Skeletal muscle satellite cell (primary cell): ENCODE results near the gene ERCC4.
"Not testable (repeated sequence)": the region's sequence is repeated elsewhere in the genome, so short reads cannot be mapped to it uniquely, and the experiment has no call there.

Source experiments
- H3K27me3 ChIP-seq: 2 replicates; pipeline ENCODE4 v1.7.0; 2013; ENCODE audit warnings: low read length; ENCODE audit not compliant: control insufficient read depth, insufficient read depth
- H3K36me3 ChIP-seq: 2 replicates; pipeline ENCODE4 v1.7.0; 2013; ENCODE audit warnings: mild to moderate bottlenecking, control low read depth, low read length; ENCODE audit not compliant: insufficient read depth
- H3K4me1 ChIP-seq: 2 replicates; pipeline ENCODE4 v1.7.0; 2013; ENCODE audit warnings: low read length; ENCODE audit not compliant: control insufficient read depth, insufficient read depth
- H3K4me2 ChIP-seq: 2 replicates; pipeline ENCODE4 v1.7.0; 2013; ENCODE audit warnings: mild to moderate bottlenecking, low read length
- H3K4me3 ChIP-seq: 2 replicates; pipeline ENCODE4 v1.7.0; 2013; ENCODE audit warnings: low read length
- H3K9ac ChIP-seq: 2 replicates; pipeline ENCODE4 v1.7.0; 2013; ENCODE audit warnings: mild to moderate bottlenecking, low read depth, low read length, moderate library complexity
- H3K9me3 ChIP-seq: replicated peaks from 2 replicates; pipeline ENCODE4 v1.7.0; 2013; ENCODE audit warnings: mild to moderate bottlenecking, control low read depth, low read length

The ERCC4 gene

DNA sequence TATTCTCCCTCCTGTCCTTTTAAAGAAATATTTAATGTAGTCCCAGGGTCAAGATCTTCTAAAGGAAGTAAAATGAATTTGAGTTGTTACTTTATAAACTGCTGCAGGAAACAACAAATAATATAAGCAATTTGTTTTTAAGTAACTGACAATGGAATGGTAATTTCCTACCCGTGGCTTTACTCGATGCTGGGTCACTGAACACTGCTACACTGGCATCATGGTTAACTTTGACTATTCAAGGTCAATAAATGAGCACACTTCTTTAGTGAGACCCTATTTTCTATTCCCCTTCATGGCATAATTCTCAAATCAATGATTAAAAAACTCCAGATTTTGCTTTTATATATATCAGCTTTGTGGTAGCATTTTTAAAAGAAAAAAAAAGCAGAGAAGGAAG is 22.1 kb upstream of the ERCC4 start:
- Histone ChIP-seq H3K9ac (no peak overlapping the region), H3K36me3 (no peaks in the 10 kb centered on the region), H3K4me3 (no peak overlapping the region), H3K27me3 (peaks cover 57% of the 10 kb centered on the region), H3K4me1 (peaks cover 4% of the 10 kb centered on the region), H3K9me3 (peaks cover 3% of the 10 kb centered on the region), H3K4me2 (no peak overlapping the region)

DNA sequence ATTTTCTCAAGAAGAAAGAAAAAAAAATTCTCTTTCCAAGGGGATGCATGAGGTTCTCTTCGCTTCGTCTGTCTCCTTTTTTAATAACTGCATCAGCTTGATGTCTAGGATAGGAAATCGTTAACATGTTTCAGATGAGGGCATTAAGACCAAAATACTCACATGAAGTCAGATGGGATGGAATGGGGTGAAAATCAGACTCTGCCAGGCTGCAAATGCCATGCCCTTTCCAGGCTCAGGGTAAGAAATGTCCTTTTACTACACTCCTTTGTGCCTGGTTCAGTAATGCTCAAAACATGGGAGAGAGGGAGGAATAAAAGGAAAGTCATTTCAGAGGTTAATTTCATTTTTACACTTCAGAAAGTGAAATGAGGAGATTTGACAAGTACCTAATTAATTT is 21.7 kb upstream of the ERCC4 start:
- peaks cover 55% of the 10 kb centered on the region for H3K27me3 ChIP-seq
- no peak overlapping the region for H3K9ac ChIP-seq
- no peak overlapping the region for H3K4me3 ChIP-seq
- H3K4me1 ChIP-seq = peaks cover 6% of the 10 kb centered on the region
- H3K36me3 ChIP-seq = no peaks in the 10 kb centered on the region
- H3K4me2 ChIP-seq = no peak overlapping the region
- peaks cover 3% of the 10 kb centered on the region for H3K9me3 ChIP-seq

DNA sequence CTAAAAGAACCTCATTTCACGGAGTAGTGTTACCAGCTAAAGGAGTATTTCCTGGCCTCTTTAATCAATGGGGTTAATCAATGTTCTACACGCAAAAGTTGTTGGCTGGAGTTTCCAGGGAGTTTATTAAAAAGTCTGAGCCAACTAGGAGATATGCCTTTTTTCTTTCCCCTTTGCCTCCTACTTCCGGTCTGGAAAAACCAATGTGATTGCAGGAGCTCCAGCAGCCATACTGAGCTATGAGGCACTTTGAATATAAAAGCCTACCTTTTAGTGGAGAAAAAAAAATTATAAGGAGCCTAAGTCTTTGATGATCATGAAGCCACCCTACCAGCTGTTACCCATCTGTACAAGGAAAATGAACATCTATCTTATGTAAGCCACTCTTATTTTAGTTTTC is 17.9 kb upstream of the ERCC4 start:
- no peaks in the 10 kb centered on the region for H3K36me3 ChIP-seq
- peaks cover 6% of the 10 kb centered on the region for H3K4me1 ChIP-seq
- H3K9ac ChIP-seq = no peak overlapping the region
- no peak overlapping the region for H3K4me2 ChIP-seq
- no peaks in the 10 kb centered on the region for H3K9me3 ChIP-seq
- no peak overlapping the region for H3K4me3 ChIP-seq
- peaks cover 23% of the 10 kb centered on the region for H3K27me3 ChIP-seq

DNA sequence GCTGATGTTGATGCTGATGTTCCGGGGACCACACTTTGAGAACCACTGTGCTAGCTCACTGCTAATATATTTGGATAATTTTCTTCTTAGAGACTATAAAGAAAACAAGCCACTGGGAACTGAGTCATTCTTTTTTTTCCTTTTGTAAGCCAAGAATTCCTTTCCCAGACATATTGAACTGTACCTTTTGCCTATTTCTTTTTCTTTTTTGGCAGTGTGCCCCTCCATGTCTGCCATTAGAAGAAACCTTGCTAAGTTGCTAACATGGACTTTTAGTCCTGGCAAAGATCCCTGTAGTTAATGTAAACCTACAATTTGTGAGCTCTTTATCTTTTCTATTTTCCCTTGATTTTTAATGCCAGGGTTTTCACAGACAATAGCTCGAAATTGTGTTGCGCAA is 17.3 kb upstream of the ERCC4 start:
- Histone ChIP-seq H3K4me1 (peaks cover 6% of the 10 kb centered on the region), H3K9me3 (no peaks in the 10 kb centered on the region), H3K27me3 (peaks cover 20% of the 10 kb centered on the region), H3K4me2 (no peak overlapping the region), H3K36me3 (no peaks in the 10 kb centered on the region), H3K9ac (no peak overlapping the region), H3K4me3 (no peak overlapping the region)

DNA sequence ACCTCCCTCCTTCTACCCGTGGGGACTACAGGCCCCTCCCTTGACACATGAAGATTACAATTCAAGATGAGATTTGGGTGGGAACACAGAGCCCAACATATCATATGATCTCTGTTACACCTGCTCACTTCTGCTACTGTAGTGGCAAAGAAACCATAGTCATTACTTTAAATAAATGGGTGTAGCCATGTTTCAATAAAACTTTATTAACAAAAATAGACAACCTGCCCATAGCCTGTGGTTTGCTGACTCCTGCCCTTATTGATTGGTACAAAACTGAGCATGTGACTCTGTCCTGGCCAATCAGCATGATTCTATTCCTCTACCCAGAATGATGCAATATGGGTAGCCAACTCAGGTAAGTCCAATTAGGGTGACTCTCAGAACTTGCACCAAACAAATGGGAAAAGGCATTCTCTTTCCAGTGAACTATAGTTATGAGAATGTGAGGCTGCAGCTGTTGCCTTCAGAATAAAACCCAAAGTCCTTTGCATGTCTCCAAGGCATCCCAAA is 15.7 kb upstream of the ERCC4 start:
- Histone ChIP-seq H3K4me1 (peaks cover 6% of the 10 kb centered on the region), H3K36me3 (no peaks in the 10 kb centered on the region), H3K27me3 (peaks cover 19% of the 10 kb centered on the region), H3K9ac (no peak overlapping the region), H3K9me3 (no peaks in the 10 kb centered on the region), H3K4me3 (no peak overlapping the region), H3K4me2 (no peak overlapping the region)

- H3K9me3 ChIP-seq, H3K9ac ChIP-seq, H3K4me2 ChIP-seq, H3K36me3 ChIP-seq, H3K4me3 ChIP-seq, H3K4me1 ChIP-seq: not testable (repeated sequence)
- H3K27me3 ChIP-seq = peaks cover 19% of the 10 kb centered on the region
These were observed 15.1 kb upstream of the ERCC4 start for GRCh38 chr16:13904822-13905221.

DNA sequence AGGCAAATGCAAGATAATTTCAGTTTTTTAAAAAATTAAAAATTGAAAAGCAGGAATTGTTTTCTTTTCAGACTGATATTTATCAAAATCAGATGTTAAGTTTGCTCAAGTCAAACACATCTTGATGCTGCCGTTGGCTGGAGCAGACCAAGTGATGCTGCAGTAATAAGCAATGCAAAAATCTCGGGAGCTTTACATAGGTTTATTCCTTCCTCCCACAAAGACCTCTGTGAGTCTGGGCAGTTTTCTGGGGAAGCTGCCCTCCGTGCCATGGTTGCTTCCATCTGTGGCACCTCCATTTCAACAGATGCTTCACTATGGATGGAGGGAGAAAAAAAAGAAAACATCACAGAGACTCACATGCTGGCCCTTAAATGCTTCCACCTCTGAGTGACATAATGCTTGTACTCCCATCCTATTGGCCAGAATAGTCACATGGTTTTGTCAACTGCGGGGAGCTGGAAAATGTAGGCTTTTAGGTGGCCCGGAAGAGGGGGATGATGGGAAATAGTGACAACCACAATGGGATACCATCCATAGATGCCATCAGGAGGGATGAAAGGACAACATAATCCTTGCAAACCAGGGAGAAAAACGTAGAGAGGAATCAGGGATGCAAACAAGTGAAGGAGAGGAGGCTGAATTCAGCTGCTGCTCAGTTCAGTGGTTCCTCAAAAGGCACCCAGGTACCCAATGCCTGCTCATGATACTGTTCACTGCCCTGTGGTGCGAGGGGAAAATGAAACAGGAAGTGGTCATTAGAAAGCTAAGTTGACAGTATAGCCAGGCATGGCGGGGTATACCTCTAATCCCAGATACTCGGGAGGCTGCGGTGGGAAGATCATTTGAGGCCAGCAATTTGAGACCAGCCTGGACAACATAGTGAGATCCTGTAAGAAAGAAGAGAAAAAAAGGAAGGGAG is 13.5 kb upstream of the ERCC4 start:
- H3K4me3 ChIP-seq = no peak overlapping the region
- peaks cover 19% of the 10 kb centered on the region for H3K27me3 ChIP-seq
- H3K9me3 ChIP-seq = no peaks in the 10 kb centered on the region
- H3K4me2 ChIP-seq = no peak overlapping the region
- peaks cover 6% of the 10 kb centered on the region for H3K4me1 ChIP-seq
- H3K36me3 ChIP-seq = no peaks in the 10 kb centered on the region
- no peak overlapping the region for H3K9ac ChIP-seq

- Histone ChIP-seq H3K27me3 (peaks cover 19% of the 10 kb centered on the region), H3K9me3 (no peaks in the 10 kb centered on the region), H3K9ac (no peak overlapping the region), H3K4me2 (no peak overlapping the region), H3K4me1 (peaks cover 6% of the 10 kb centered on the region), H3K36me3 (no peaks in the 10 kb centered on the region), H3K4me3 (no peak overlapping the region)
These were observed 12.5 kb upstream of the ERCC4 start for GRCh38 chr16:13907431-13907830.

DNA sequence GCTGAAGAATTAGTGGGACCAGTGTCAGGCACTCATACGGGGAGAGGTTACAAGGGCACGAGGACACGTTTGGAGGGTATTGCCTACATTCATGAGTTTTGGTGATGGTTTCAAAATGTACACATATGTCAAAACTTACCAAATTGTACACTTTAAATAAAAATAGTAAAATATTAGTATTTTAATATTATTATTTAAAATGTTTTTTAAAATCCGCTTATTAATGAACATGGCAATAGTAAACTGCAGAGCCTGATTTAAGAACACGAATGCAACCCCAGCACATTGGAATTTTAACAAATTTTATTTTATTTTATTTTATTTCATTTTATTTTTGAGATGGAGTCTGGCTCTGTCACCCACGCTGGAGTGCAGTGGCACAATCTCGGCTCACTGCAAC is 10.9 kb upstream of the ERCC4 start:
- Histone ChIP-seq H3K36me3 (no peaks in the 10 kb centered on the region), H3K9ac (no peak overlapping the region), H3K4me2 (no peak overlapping the region), H3K9me3 (no peaks in the 10 kb centered on the region), H3K4me1 (no peaks in the 10 kb centered on the region), H3K4me3 (no peak overlapping the region), H3K27me3 (peaks cover 26% of the 10 kb centered on the region)

DNA sequence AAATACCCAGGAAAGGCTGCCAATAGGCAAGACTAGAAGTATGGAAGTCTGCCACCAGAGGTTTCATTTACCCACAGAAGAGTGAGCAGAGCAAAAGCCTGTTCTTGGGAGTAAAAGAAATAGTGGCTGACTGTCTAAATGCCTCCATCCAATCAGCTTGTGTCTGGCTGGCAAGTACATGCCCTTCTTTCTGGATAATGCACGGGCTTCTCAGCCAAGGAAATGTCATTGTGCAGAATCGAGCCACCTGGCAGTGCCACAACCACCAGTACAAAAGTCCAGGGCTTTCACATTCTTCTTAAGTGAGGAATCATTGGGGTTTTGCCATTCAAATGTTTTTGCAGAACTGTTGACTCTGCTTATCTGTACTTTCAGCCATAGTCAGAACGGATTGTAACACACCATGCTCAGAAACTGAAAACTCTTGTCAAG is 10.1 kb upstream of the ERCC4 start:
- Histone ChIP-seq H3K9me3 (no peaks in the 10 kb centered on the region), H3K4me1 (no peaks in the 10 kb centered on the region), H3K4me3 (no peak overlapping the region), H3K9ac (no peak overlapping the region), H3K36me3 (no peaks in the 10 kb centered on the region), H3K27me3 (peaks cover 32% of the 10 kb centered on the region), H3K4me2 (peak overlapping the region; percentile 8)

- Histone ChIP-seq H3K9ac (no peak overlapping the region), H3K4me1 (no peaks in the 10 kb centered on the region), H3K4me2 (no peak overlapping the region), H3K36me3 (no peaks in the 10 kb centered on the region), H3K9me3 (no peaks in the 10 kb centered on the region), H3K27me3 (peaks cover 36% of the 10 kb centered on the region), H3K4me3 (no peak overlapping the region)
These were observed 8.6 kb upstream of the ERCC4 start for GRCh38 chr16:13911306-13911705.

DNA sequence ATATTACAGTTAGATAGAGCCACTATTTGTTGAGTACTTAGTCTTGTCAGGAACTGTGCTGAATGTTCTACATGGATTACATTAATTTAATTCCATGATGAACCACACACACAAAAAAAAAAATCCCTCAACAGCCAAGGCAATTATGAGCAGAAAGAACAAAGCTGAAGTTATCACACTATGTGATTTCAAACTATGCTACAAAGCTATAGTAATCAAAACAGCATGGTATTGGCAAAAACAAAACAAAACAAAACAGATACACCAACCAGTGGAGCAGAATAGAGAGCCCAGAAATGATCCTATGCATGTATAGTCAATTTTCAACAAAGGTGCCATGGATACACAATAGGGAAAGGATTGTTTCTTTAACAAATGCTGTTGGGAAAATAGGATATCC is 8.1 kb upstream of the ERCC4 start:
- no peaks in the 10 kb centered on the region for H3K36me3 ChIP-seq
- no peak overlapping the region for H3K9ac ChIP-seq
- H3K4me3 ChIP-seq = no peak overlapping the region
- H3K4me2 ChIP-seq = no peak overlapping the region
- H3K27me3 ChIP-seq = peaks cover 36% of the 10 kb centered on the region
- H3K4me1 ChIP-seq = no peaks in the 10 kb centered on the region
- H3K9me3 ChIP-seq = no peaks in the 10 kb centered on the region
